HuH-7 (cell line): ENCODE data around the gene AGAP2.

ENCODE experiments used
- DNase-seq: peaks from one replicate; pipeline ENCODE4 v3.0.0; 2011; ENCODE audit warnings: low spot score

AGAP2 gene

GRCh38 chr12:57736741-57737466 lies 1.6 kb downstream of the AGAP2 start:
- peak; percentile 53 for DNase-seq

GRCh38 chr12:57735952-57736740 lies 2.4 kb downstream of the AGAP2 start:
- peak; percentile 80 for DNase-seq

GRCh38 chr12:57735198-57735855 lies 3.2 kb downstream of the AGAP2 start:
- DNase-seq = peak; percentile 78

GRCh38 chr12:57734591-57734990 lies 4.0 kb downstream of the AGAP2 start:
- DNase-seq = no peak

- DNase-seq = no peak
Measured at GRCh38 chr12:57733928-57734327, 4.6 kb downstream of the AGAP2 start.

- DNase-seq = no peak
Measured at GRCh38 chr12:57732726-57733593, 5.6 kb downstream of the AGAP2 start.

- no peak for DNase-seq
Measured at GRCh38 chr12:57732270-57732669, 6.3 kb downstream of the AGAP2 start.

- DNase-seq = no peak
Measured at GRCh38 chr12:57731411-57732080, 7.0 kb downstream of the AGAP2 start.

- DNase-seq = no peak
Measured at GRCh38 chr12:57730336-57731067, 8.0 kb downstream of the AGAP2 start.

- DNase-seq = no peak
Measured at GRCh38 chr12:57729321-57729844, 9.2 kb downstream of the AGAP2 start.

GRCh38 chr12:57727758-57728395 lies 10.7 kb downstream of the AGAP2 start:
- no peak for DNase-seq

GRCh38 chr12:57726884-57727757 lies 11.4 kb downstream of the AGAP2 start:
- DNase-seq = no peak

- peak; percentile 96 for DNase-seq
Measured at GRCh38 chr12:57726151-57726883, 12.2 kb downstream of the AGAP2 start.

GRCh38 chr12:57725851-57726150 lies 12.7 kb downstream of the AGAP2 start:
- DNase-seq = no peak

- DNase-seq = no peak
Measured at GRCh38 chr12:57724936-57725740, 13.4 kb downstream of the AGAP2 start.

GRCh38 chr12:57724003-57724935 lies 14.3 kb downstream of the AGAP2 start:
- no peak for DNase-seq

GRCh38 chr12:57723630-57723962 lies 14.9 kb downstream of the AGAP2 start:
- DNase-seq = no peak
